ENCODE results near the gene CCDC159. TPM values are rescaled to one million over a fixed set of nuclear protein-coding genes. Genes with fewer than 3 reads are reported as not detected.

Gene CCDC159
- total and polyA plus RNA-seq, 2 of the 13 experiments (the other 11 are each of a cell fraction or from before 2014, with no cell fraction given): 1.7 to 6.3 TPM

GRCh38 chr19:11380653-11381537 is 34.6 kb downstream of the CCDC159 start (continued):
- TF ChIP-seq, protein P1, sequence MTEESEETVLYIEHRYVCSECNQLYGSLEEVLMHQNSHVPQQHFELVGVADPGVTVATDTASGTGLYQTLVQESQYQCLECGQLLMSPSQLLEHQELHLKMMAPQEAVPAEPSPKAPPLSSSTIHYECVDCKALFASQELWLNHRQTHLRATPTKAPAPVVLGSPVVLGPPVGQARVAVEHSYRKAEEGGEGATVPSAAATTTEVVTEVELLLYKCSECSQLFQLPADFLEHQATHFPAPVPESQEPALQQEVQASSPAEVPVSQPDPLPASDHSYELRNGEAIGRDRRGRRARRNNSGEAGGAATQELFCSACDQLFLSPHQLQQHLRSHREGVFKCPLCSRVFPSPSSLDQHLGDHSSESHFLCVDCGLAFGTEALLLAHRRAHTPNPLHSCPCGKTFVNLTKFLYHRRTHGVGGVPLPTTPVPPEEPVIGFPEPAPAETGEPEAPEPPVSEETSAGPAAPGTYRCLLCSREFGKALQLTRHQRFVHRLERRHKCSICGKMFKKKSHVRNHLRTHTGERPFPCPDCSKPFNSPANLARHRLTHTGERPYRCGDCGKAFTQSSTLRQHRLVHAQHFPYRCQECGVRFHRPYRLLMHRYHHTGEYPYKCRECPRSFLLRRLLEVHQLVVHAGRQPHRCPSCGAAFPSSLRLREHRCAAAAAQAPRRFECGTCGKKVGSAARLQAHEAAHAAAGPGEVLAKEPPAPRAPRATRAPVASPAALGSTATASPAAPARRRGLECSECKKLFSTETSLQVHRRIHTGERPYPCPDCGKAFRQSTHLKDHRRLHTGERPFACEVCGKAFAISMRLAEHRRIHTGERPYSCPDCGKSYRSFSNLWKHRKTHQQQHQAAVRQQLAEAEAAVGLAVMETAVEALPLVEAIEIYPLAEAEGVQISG (CRISPR knock-in tag; IDR thresholded peaks at IDR 0.05): peak; percentile 76
- peak; percentile 67 for TF ChIP-seq FOXP4 (CRISPR knock-in tag; IDR thresholded peaks at IDR 0.05)
- TF ChIP-seq MXI1 (IDR thresholded peaks at IDR 0.05; ENCODE audit: borderline replicate concordance, low read depth, low read length): peak; percentile 76; the same call in 1 of the 3 replicates
- TF ChIP-seq REST (IDR thresholded peaks at IDR 0.05; ENCODE audit: borderline replicate concordance in 1 of 2, low read depth in 1 of 2, low read length in 2 of 2): peak in 1 of 2 experiments; percentile 18; a peak in 1 of 4 replicates
- TF ChIP-seq MED8 (CRISPR knock-in tag; IDR thresholded peaks at IDR 0.05; ENCODE audit: insufficient replicate concordance): peak; percentile 24
- peak; percentile 39; the same call in 1 of the 2 replicates for TF ChIP-seq YEATS2 (CRISPR knock-in tag; IDR thresholded peaks at IDR 0.05; ENCODE audit: borderline replicate concordance)
- peak; percentile 43; the same call in 1 of the 2 replicates for TF ChIP-seq HOXA5 (CRISPR knock-in tag; IDR thresholded peaks at IDR 0.05)
- TF ChIP-seq SMAD9 (CRISPR knock-in tag; IDR thresholded peaks at IDR 0.05): no peak
- TF ChIP-seq ZNF317 (CRISPR knock-in tag; IDR thresholded peaks at IDR 0.05): peak; percentile 31; the same call in 1 of the 2 replicates
- TF ChIP-seq HNF4G (IDR thresholded peaks at IDR 0.05; ENCODE audit: borderline replicate concordance, low read depth, low read length): no peak
- peak; percentile 25; the same call in 1 of the 2 replicates for TF ChIP-seq HNF4G (CRISPR knock-in tag; IDR thresholded peaks at IDR 0.05; ENCODE audit: borderline replicate concordance, low read depth)
- TF ChIP-seq, protein P2, sequence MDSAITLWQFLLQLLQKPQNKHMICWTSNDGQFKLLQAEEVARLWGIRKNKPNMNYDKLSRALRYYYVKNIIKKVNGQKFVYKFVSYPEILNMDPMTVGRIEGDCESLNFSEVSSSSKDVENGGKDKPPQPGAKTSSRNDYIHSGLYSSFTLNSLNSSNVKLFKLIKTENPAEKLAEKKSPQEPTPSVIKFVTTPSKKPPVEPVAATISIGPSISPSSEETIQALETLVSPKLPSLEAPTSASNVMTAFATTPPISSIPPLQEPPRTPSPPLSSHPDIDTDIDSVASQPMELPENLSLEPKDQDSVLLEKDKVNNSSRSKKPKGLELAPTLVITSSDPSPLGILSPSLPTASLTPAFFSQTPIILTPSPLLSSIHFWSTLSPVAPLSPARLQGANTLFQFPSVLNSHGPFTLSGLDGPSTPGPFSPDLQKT (CRISPR knock-in tag; IDR thresholded peaks at IDR 0.05; ENCODE audit: borderline replicate concordance): no peak
- peak; percentile 81 for TF ChIP-seq MXD4 (CRISPR knock-in tag; IDR thresholded peaks at IDR 0.05)
- peak; percentile 64 for TF ChIP-seq ELF3 (CRISPR knock-in tag; IDR thresholded peaks at IDR 0.05)
- TF ChIP-seq, protein P3, sequence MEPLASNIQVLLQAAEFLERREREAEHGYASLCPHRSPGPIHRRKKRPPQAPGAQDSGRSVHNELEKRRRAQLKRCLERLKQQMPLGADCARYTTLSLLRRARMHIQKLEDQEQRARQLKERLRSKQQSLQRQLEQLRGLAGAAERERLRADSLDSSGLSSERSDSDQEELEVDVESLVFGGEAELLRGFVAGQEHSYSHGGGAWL (CRISPR knock-in tag; IDR thresholded peaks at IDR 0.05): peak; percentile 73; the same call in 1 of the 2 replicates
